Aorta (tissue), 5 donors: Measurements from ENCODE around the gene TNS4. TPM values are rescaled to one million over a fixed set of nuclear protein-coding genes. Genes with fewer than 3 reads are reported as not detected.

Source experiments
- ATAC-seq: fragments of 200-7000 bp; cut with Tn5 transposase; one replicate; pipeline ENCODE4 v1.9.1; 2022; ENCODE audit warnings: moderate library complexity; ENCODE audit not compliant: low FRiP score
- DNase-seq, 2 donors: peaks; one replicate each; pipeline ENCODE4 v3.0.0-alpha.2; 2020
- H3K27ac ChIP-seq, 2 donors: one replicate each; pipeline ENCODE4 v1.5.1; 2013; ENCODE audit warnings: low read length in 2 of 2, mild to moderate bottlenecking in 2 of 2, moderate library complexity in 2 of 2, control low read depth in 1 of 2, inconsistent platforms in 1 of 2, low read depth in 1 of 2
- H3K27me3 ChIP-seq, 2 donors: one replicate each; pipeline ENCODE4 v1.6.1; 2013; ENCODE audit warnings: control low read depth in 1 of 2, low read length in 1 of 2, mild to moderate bottlenecking in 1 of 2, moderate library complexity in 1 of 2; ENCODE audit not compliant: insufficient read depth in 2 of 2, control insufficient read depth in 1 of 2
- H3K36me3 ChIP-seq, 2 donors: one replicate each; pipeline ENCODE4 v1.6.1; 2013; ENCODE audit warnings: control low read depth in 1 of 2, low read length in 1 of 2, mild to moderate bottlenecking in 1 of 2; ENCODE audit not compliant: insufficient read depth in 2 of 2, control insufficient read depth in 1 of 2
- H3K4me1 ChIP-seq, 2 donors: one replicate each; pipeline ENCODE4 v1.6.1; 2013; ENCODE audit warnings: low read length in 2 of 2, control low read depth in 1 of 2, mild to moderate bottlenecking in 1 of 2, moderate library complexity in 1 of 2; ENCODE audit not compliant: insufficient read depth in 2 of 2, control insufficient read depth in 1 of 2
- H3K4me3 ChIP-seq, 2 donors: one replicate each; pipeline ENCODE4 v1.5.1; 2013; ENCODE audit warnings: low read length in 2 of 2, control low read depth in 1 of 2, mild to moderate bottlenecking in 1 of 2
- H3K9me3 ChIP-seq: one replicate; pipeline ENCODE4 v1.6.1; 2013; ENCODE audit warnings: mild to moderate bottlenecking, low read length; ENCODE audit not compliant: control insufficient read depth
- WGBS, 2 donors: extraction: QIAGEN DNeasy Blood & Tissue Kit; methylation state at CpG; one replicate each; pipeline ENCODE4 v1.1.7; 2013; 5-methylcytosine and 5-hydroxymethylcytosine counted together
- intact Hi-C, 2 donors: fragments of 100-400 bp; cut with DNase I; formaldehyde crosslinking; loops; one replicate each; pipeline versions ENCODE4 v1.14.2 to v1.15.0; 2022
- polyA plus RNA-seq, 2 donors: library from polyadenylated mRNA; stranded (reverse); fragments of 200-250 nt; gene quantifications; one replicate each; pipeline ENCODE4 v1.2.3, GENCODE V29; 2013
- total RNA-seq, 2 donors: library from RNA; stranded (reverse); fragmentation: NEBNext Ultra II Directional; extraction: Animal tissue kit (Norgen Biotek cat#: 25700); gene quantifications; one replicate each; pipeline ENCODE4 v1.2.1, GENCODE V29; 2021
- donor health status: healthy with polysubstance abuse.
- donor health status: Bipolar disorder and iron deficiency.
- donor health status: DM: no; HTN: no; CAD: no.
- donor health status: DM: no; HTN: no; CAD: no.
- donor health status: DM: yes; HTN: yes; CAD: no.

The TNS4 gene
- total and polyA plus RNA-seq, 4 donors: 0.05 to 0.39 TPM; not detected in 2

- WGBS, 2 donors: 16 to 29% methylated on average over 8 of the region's 8 CpGs
- Histone ChIP-seq H3K4me3 (no peak overlapping the region), H3K4me1 (peaks cover 0 to 2% of the 10 kb centered on the region in 2 donors), H3K27ac (peak overlapping the region in 1 of 2 donors; percentile 21), H3K36me3 (no peaks in the 10 kb centered on the region), H3K9me3 (no peaks in the 10 kb centered on the region), H3K27me3 (no peaks in the 10 kb centered on the region)
- intact Hi-C loops: loop anchor here in 1 of 2 donors (10.0 kb wide), 1 partner anchor 118 kb away; the partner anchor contains the start of gene CCR7
- DNase-seq (no peak), ATAC-seq (peak; percentile 9)
Measured at GRCh38 chr17:40447148-40447644, 54.2 kb downstream of the TNS4 start.

- Histone ChIP-seq H3K36me3 (no peaks in the 10 kb centered on the region), H3K27ac (no peak overlapping the region), H3K4me3 (no peak overlapping the region), H3K4me1 (no peaks in the 10 kb centered on the region), H3K27me3 (no peaks in the 10 kb centered on the region), H3K9me3 (no peaks in the 10 kb centered on the region)
- DNase-seq (peak in 1 of 2 donors; percentile 6), ATAC-seq (no peak)
- WGBS, 2 donors: 80% methylated on average over 11 of the region's 11 CpGs
- intact Hi-C loops: loop anchor here in 1 of 2 donors (10.0 kb wide), 1 partner anchor 119 kb away; the partner anchor contains the start of gene CCR7
Measured at GRCh38 chr17:40445751-40446468, 55.5 kb downstream of the TNS4 start.

DNA sequence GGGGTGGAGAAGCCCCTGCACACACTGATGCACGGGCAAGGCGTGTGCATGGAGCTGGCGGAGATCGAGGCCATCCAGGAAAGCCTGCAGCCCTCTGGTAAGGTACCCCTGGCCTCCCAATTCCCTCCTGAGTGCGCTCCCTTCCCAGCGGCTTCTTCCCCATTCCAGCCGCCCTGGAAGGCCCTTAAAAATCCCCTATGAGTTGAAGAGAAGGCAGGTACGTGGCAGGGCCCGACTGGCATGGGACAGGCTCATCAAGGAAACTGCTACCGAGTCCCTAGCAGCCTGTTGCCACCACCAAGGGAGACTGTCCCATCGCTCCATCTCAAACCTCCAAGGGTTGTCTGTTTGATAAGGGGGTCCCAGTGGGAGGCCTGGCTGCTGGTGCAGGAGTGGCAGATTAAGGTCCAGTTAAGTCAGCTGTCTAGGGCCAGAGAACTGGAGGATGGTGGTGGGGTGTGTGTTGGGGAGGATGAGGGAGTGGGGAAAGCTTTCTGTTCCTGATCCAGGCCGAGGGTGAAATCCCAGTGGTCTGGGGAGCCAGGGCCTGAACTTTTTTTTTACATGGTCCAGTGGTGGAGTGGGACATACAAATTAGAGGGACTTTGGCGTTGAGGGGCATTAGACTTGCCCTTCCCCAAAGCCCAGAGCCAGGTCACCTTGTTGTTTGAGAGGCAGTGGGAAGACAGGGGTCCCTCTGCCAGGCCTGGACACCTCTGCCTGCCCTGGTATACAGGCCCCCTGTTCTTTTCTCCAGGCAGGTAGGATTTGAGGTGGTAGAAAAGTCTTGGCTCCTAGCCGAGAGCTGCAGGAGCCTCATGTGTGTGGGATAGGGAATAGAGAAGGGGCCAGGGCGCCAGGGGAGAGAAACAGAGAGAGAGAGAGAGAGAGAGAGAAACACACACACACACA is 57.2 kb downstream of the TNS4 start:
- 10 to 24% methylated on average over 15 of the region's 15 CpGs for WGBS, 2 donors
- intact Hi-C loops: loop anchor here (1.0 to 10.0 kb wide), 3 partner anchors 32 to 121 kb away; partner anchors contain the start of gene CCR7 (in 1 of the 2)
- ATAC-seq (no peak), DNase-seq (peak in 1 of 2 donors; percentile 49)
- Histone ChIP-seq H3K36me3 (no peaks in the 10 kb centered on the region), H3K4me1 (no peaks in the 10 kb centered on the region), H3K27ac (peak overlapping the region in 1 of 2 donors; percentile 1), H3K27me3 (no peaks in the 10 kb centered on the region), H3K4me3 (peak overlapping the region in 1 of 2 donors; percentile 50), H3K9me3 (no peaks in the 10 kb centered on the region)

DNA sequence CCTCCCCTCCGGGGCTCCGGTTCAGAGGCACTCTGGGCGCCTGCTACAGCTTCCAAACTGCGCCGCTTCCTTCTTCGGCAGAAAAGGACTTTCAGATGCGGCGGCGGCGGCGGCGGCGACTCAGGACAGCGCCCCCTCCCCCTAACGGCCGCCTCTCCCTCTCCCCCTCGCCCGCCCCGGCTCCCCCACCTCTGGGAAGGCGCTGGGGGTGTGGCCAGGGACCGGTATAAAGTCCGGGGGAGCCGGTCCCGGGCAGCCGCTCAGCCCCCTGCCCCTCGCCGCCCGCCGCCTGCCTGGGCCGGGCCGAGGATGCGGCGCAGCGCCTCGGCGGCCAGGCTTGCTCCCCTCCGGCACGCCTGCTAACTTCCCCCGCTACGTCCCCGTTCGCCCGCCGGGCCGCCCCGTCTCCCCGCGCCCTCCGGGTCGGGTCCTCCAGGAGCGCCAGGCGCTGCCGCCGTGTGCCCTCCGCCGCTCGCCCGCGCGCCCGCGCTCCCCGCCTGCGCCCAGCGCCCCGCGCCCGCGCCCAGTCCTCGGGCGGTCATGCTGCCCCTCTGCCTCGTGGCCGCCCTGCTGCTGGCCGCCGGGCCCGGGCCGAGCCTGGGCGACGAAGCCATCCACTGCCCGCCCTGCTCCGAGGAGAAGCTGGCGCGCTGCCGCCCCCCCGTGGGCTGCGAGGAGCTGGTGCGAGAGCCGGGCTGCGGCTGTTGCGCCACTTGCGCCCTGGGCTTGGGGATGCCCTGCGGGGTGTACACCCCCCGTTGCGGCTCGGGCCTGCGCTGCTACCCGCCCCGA is 58.0 kb downstream of the TNS4 start, which contains the start of gene IGFBP4:
IGFBP4 (plus strand) TSS at position 255 of the 792 bp plus-strand sequence; CDS start at position 541, 286 bp downstream.
- peak; percentile 79 for ATAC-seq
- Histone ChIP-seq H3K27me3 (no peaks in the 10 kb centered on the region), H3K27ac (peak within 1 kb of the TSS; percentile 1 to 77), H3K4me1 (no peaks in the 10 kb centered on the region), H3K4me3 (peak within 1 kb of the TSS; percentile 49 to 50), H3K9me3 (no peaks in the 10 kb centered on the region), H3K36me3 (no peaks in the 10 kb centered on the region)
- WGBS, 2 donors: 0 to 1% methylated on average over 44 to 98 of the region's 98 CpGs
- intact Hi-C loops: loop anchor here (1.0 to 10.0 kb wide), 3 partner anchors 33 to 121 kb away; partner anchors contain the start of gene CCR7 (in 1 of the 2)
- DNase-seq: peak; percentile 91 to 94

DNA sequence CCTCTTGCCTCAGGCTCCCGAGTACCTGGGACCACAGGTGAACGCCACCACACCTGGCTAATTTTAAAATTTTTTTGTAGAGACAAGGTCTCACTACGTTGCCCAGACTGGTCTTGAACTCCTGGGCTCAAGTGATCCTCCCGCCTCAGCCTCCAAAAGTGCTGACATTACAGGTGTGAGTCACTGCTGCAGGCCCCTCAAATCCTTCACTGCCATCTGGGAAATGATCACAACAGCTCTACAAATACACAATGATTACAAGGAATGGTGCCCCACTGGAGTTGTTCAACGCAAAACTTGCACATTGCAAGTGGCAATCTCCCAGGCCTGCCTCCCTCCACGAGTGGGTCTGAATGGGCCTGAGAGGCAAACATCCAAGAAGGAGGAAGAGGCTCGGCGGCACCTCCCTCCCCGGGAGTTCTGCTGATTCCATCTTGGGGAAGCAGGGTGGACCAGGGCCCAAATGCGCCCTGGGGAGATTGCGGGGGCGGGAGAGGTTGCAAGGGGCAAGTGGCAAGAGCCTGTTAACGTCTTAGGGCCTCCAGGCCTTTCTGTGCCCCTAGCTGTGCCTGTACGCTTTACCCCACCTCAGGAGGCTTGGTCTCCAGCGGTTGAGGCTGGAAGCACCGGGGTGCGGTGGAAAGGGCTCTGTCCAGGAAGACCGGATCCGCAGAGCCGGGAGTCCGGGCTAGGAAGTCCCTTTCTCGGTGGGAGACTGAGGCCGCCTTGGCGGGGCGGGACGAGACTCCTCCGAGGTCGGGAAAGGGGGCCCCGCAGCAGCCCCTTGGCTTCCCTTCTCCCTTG is 58.8 kb downstream of the TNS4 start:
- peak; percentile 78 to 87 for DNase-seq
- intact Hi-C loops: loop anchor here (1.0 to 10.0 kb wide), 3 partner anchors 34 to 122 kb away; partner anchors contain the start of gene CCR7 (in 1 of the 2)
- 21% methylated on average over 25 to 29 of the region's 29 CpGs for WGBS, 2 donors
- Histone ChIP-seq H3K27ac (peak overlapping the region; percentile 1 to 77), H3K36me3 (no peaks in the 10 kb centered on the region), H3K9me3 (no peaks in the 10 kb centered on the region), H3K4me1 (no peaks in the 10 kb centered on the region), H3K27me3 (no peaks in the 10 kb centered on the region), H3K4me3 (peak overlapping the region; percentile 49 to 50)
- ATAC-seq: peak; percentile 39

DNA sequence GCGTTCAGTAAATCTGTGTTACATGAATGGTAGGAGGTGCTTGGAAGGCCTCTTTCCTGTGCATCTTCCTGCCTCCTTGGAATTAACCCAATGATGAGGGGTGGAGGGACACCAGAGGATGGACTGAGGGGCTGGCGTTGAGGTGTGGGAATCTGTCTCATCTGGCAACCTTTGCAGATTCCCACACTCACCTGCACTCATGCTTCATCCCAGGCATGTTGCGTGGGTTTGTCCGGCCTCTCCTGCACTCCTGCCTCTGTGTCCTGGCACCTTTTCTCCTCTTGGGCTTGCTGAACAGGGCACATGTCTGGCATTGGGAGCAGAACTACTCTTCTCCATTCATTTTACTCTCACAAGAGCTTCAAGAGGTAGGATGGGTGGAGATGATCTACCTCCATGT is 61.3 kb downstream of the TNS4 start:
- no peaks in the 10 kb centered on the region for H3K4me1 ChIP-seq
- intact Hi-C loops: loop anchor here (1.0 to 10.0 kb wide), 4 partner anchors 36 to 125 kb away; partner anchors contain the start of gene CCR7 (in 1 of the 2)
- DNase-seq (peak; percentile 20 to 28), ATAC-seq (no peak)
- WGBS, 2 donors: 85 to 90% methylated on average over 4 of the region's 4 CpGs
- no peak overlapping the region for H3K4me3 ChIP-seq
- H3K27me3 ChIP-seq: no peaks in the 10 kb centered on the region
- H3K36me3 ChIP-seq: no peaks in the 10 kb centered on the region
- H3K9me3 ChIP-seq: no peaks in the 10 kb centered on the region
- H3K27ac ChIP-seq: no peak overlapping the region

DNA sequence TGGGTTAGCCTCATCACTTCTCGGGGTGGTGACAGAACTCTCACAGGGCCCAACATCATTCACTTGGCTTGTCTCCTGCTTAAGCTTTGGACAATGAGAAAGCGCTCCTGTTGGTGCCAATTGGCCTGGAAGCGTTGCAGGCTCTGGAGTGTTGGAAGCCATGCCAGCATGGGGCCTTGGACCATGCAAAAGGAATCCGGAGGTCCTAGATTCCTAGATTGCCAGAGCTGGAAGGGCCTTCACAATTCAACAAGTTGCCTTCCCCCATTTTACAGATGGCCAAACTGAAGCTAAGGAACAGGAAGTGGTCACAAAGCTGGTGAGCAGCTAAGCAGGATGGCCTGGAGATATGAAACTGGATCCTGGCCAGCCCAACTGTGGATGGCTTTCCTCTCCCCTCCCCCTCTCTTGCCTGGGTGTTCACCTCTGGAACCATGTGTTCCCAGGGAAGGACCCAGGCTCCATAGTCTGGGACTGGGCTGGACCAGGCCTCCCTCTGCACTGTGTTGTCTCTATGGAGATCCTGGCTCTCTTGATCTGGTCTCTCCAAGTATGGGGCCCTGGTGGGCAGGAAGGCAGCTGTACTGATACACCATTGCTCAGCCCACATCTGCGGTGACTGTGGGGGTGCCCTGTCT is 64.2 kb downstream of the TNS4 start:
- intact Hi-C loops: no loop called here
- H3K9me3 ChIP-seq: no peaks in the 10 kb centered on the region
- H3K4me1 ChIP-seq: no peaks in the 10 kb centered on the region
- no peak overlapping the region for H3K4me3 ChIP-seq
- H3K27me3 ChIP-seq: no peaks in the 10 kb centered on the region
- H3K27ac ChIP-seq: no peak overlapping the region
- no peaks in the 10 kb centered on the region for H3K36me3 ChIP-seq
- no peak for ATAC-seq
- 25 to 28% methylated on average over 5 of the region's 5 CpGs for WGBS, 2 donors
- DNase-seq: peak; percentile 19 to 37
